Measurements from ENCODE around the gene FAM193A.

DNA sequence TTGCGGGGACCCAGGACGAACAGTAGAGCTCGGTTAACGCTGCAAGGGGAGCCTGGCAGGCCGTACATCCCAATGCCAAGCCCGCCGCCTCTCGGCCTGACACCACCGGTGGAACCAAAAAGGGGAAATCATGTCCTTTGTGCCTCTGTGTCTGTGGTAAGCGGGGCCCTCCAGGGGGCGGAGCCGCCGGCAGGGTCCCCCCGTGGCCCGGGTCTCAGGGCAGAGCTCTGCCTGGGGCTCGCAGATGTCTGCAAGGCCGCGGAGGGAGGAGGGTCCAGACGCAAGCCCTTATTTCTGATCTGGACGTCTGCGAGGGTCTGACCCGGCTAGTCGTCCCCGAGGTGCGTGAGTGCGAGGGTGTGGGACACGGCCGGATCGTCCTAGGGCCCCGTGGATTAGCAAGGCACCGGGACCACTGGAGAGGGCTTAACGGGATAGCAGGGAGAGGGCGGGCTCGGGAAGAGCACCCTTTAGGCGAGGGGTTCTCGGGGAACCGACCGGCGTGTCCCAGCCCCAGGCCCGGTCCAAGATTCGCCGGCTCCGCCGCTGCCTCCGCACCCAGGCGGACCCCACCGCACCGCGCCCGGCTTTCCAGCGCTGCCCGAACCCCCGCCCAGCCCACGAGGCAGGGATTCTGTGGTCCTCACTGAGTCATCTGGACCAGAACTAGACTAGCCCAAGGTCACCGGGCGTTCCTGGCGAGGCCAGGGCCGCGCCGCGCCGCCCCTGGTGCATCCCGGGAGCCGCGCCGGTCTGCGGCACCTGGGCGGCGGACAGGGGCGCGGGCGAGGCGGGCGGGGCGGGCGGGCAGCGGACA, 863 bp upstream of the FAM193A start:
- TF ChIP-seq POLR2A (IDR thresholded peaks at IDR 0.05; ENCODE audit: low read length) (no peak), GATA1 (IDR thresholded peaks at IDR 0.05; ENCODE audit: low read depth, low read length) (no peak)

All from erythroblast (primary cell).